ENCODE measurements around the gene POC1A. TPM values are rescaled to one million over a fixed set of nuclear protein-coding genes. Genes with fewer than 3 reads are reported as not detected.

Gene POC1A
- polyA plus RNA-seq, 5 donors: 8.5 to 13.2 (median 9.8) TPM

- no peak for DNase-seq
Measured at GRCh38 chr3:52130966-52131622, 23.1 kb downstream of the POC1A start.

GRCh38 chr3:52128118-52128683, 26.0 kb downstream of the POC1A start:
- DNase-seq: no peak

GRCh38 chr3:52126500-52126899, 27.7 kb downstream of the POC1A start:
- DNase-seq: no peak

GRCh38 chr3:52126036-52126435, 28.2 kb downstream of the POC1A start:
- no peak for DNase-seq

GRCh38 chr3:52124766-52125165, 29.5 kb downstream of the POC1A start:
- DNase-seq: no peak

GRCh38 chr3:52124126-52124525, 30.1 kb downstream of the POC1A start:
- no peak for DNase-seq

- DNase-seq: peak in 1 of 2 donors; percentile 62
Measured at GRCh38 chr3:52123106-52123725, 31.0 kb downstream of the POC1A start.

- no peak for DNase-seq
Measured at GRCh38 chr3:52122491-52122890, 31.7 kb downstream of the POC1A start.

- no peak for DNase-seq
Measured at GRCh38 chr3:52121813-52122212, 32.4 kb downstream of the POC1A start.

GRCh38 chr3:52121464-52121805, 32.8 kb downstream of the POC1A start:
- no peak for DNase-seq

- no peak for DNase-seq
Measured at GRCh38 chr3:52120556-52121463, 33.4 kb downstream of the POC1A start.

GRCh38 chr3:52119826-52120225, 34.4 kb downstream of the POC1A start:
- DNase-seq: no peak

- no peak for DNase-seq
Measured at GRCh38 chr3:52119099-52119498, 35.1 kb downstream of the POC1A start.

GRCh38 chr3:52118156-52118875, 35.9 kb downstream of the POC1A start:
- DNase-seq: no peak

GRCh38 chr3:52117537-52117936, 36.7 kb downstream of the POC1A start:
- no peak for DNase-seq

GRCh38 chr3:52112056-52112455, 42.2 kb downstream of the POC1A start:
- DNase-seq: no peak

- no peak for DNase-seq
Measured at GRCh38 chr3:52110502-52110901, 43.7 kb downstream of the POC1A start.

- peak; percentile 66 to 79 for DNase-seq
Measured at GRCh38 chr3:52109611-52110301, 44.5 kb downstream of the POC1A start.

- DNase-seq: no peak
Measured at GRCh38 chr3:52108302-52109232, 45.7 kb downstream of the POC1A start.

Data from right lung (tissue), 5 donors.